GM21367 (cell line): Measurements from ENCODE around the gene MDM4.

Experiments
- ATAC-seq: cut with Tn5 transposase; IDR thresholded peaks from one replicate; pipeline ENCODE4 v1.9.1; 2021; ENCODE audit not compliant: unreplicated experiment

Gene MDM4

GRCh38 chr1:204576422-204576821 lies 60.2 kb downstream of the MDM4 start:
- no peak for ATAC-seq

DNA sequence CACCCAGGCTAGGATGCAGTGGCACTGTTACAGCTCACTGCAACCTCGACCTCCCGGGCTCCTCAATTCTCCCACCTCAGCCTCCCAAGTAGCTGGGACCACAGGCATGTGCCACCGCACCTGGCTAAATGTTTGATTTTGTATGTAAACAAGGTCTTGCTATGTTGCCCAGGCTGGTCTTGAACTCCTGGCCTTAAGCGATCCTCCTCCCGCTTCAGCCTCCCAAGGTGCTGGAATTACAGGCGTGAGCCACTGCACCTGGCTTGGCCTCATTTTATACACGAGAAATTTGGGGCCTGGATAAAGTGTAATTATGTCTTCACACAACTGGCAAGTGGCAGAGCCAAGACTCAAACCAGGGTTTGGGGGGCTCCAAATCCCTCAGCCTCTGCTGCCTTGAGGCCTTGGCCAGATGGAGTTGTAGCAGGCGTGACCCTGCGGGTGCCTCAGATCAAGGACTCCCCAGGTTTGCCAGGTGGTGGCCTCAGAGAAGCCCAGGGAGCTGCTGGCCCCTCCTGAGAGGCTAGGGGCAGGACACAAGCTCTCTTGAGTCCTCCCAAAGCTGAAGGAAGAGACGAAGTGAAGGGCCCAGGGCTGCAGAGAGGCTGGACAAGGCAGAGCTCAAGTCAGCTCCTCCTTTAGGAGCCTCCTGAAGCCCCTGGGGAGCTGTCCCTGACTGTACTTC lies 61.7 kb downstream of the MDM4 start:
- ATAC-seq = no peak

DNA sequence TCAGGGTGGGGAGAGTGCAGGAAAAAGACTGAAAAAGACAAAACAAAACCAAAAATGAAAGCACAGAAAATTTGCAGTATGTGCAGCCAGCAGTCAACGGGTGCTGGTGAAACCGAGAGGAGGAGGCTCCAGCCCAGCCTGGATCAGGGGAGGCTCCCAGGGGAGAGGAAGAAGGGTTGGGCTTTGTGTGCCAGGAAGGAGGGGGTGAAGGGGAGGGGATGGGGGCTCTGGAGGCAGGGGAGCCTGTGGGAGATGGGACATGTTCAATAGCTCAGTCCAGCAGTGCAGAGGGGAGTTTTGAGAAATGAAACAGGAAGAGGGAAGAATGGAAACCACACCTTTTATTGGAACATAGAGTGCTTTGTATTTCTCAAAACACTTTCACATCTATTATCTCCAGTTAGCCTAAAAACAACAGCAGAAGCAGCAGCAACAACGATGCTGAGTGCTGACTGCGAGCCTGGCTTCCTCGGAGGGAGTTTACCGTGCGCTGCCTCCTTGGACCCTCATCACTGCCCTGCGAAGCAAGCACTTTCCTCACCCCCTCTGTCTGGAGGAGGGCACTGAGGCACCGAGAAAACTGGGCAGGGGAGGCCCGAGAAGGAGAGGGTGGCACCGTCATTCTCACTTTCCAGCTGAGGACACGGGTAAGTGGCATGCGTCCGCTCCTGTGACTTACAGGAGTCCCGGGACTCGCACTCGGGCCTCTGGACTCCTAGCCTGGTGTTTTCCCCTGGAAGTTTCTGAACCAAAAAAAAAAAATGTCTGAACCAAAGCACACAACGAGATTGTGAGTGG lies 62.9 kb downstream of the MDM4 start:
- ATAC-seq = peak; percentile 66

DNA sequence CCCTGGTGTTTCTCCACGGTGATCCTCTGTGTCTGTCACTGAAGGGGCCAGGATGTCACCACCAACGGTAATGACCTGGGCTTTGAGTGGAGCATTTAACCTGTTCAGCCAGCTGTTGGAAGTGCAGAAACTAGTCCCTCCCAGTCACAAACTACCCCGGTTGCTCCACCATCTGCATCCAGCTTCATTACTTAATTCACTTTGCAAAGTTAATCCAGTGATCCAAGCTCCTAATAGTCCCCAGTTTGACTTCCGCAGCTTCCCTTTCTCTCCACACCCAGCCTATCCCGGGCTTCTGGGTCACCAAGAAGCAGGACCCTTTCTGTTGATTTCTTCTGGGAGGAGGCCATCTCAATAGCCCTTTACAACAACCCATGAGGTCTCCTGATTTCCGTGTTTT lies 63.5 kb downstream of the MDM4 start:
- no peak for ATAC-seq

DNA sequence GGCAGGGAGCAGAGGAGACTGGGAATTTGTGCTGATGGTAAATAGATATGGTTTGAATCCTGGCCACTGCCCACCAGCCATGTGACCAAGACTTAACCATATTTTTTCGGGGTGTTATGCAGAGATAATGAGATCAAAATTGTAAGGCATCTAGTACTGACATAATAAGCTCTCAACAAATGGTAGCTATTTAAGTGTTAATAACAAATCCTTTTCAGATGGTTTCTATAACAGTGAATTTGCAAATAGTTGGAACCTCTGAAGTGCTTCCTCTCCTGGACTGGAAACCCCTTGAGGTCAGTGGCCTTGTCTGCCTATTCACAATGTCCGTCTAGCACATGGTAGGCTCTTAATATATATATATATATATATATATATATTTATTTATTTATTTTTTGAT lies 64.7 kb downstream of the MDM4 start:
- no peak for ATAC-seq

- no peak for ATAC-seq
Measured at GRCh38 chr1:204581759-204582158, 65.6 kb downstream of the MDM4 start.

GRCh38 chr1:204583909-204584632 lies 67.9 kb downstream of the MDM4 start:
- ATAC-seq = no peak

DNA sequence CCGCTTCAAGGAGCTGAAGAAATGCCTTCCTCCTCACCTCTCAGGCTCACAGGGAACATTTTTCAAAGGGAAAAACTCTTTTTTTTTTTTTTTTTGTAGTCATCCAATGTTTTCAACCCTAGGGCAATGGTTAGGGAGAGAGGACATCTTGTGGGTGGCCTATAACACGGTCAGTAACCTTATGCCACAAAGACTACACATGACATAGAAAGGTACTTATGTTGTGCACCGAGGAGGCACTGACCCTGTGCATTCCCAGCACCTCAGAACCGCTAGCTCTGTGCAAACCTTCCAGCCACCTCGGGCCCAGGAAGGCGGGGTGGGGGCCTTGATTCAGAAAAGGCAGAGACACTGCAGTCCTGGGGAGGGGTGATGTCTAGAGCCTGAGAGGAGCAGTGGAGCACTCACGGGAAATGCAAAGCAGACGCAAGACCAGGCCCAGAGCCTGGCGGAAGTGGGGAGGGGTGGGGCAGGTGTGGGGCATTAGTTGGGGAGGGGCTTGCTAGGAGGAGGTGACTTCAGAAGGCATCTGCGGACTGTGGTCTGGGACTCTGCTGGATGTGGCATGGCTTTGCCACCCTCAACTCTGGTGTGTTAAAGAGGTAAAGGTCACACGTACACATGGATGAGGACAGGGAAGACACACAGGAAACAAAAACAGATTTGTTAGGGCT lies 68.6 kb downstream of the MDM4 start:
- no peak for ATAC-seq

GRCh38 chr1:204587621-204588020 lies 71.4 kb downstream of the MDM4 start:
- no peak for ATAC-seq

DNA sequence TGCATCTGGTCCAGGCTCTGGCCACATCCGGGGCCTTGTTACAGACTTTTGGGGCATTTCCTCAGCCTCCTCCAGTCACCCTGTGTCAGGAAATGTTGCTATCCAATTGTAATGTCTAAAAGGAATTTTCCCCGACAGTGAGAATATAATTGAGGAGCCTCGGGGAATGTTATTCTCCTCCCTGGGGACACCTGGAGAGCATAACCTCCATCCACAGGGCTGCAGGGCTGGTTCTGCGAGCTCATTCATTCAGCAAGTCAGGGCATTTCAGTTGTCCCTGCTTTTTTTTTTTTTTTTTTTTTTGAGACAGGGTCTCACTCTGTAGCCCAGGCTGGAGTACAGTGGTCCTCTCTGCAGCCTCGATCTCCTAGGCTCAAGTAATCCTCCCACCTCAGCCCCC lies 72.6 kb downstream of the MDM4 start:
- ATAC-seq = no peak

- ATAC-seq = no peak
Measured at GRCh38 chr1:204589409-204590038, 73.3 kb downstream of the MDM4 start.

DNA sequence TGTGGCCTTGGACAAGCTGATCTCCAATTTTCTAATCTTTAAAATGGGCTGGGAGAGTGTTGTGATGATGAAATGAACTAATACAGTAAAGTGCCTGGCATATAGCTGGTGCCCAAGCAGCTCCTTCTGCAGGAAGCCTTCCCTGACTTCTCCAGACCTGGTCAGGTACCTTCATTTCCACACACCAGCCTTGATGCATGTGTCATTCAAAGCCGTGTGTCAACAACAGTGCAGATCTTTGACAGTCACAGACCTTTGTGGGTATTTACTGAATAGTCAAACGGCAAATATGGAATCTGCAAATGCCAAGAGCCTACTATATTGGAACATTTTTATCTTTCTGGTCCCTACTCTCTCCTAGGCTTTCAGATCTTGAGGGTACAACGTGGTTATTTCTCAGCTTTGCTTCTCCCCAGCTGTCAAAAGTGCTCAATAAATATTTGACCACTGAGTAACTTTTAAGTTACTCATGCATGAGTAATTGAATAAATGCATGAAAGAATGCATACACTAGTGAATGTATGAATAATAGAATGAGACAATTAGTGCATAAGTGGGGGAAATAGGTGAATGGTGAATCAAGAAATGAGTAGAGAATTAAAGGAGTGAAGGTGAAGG lies 75.4 kb downstream of the MDM4 start:
- ATAC-seq = no peak

DNA sequence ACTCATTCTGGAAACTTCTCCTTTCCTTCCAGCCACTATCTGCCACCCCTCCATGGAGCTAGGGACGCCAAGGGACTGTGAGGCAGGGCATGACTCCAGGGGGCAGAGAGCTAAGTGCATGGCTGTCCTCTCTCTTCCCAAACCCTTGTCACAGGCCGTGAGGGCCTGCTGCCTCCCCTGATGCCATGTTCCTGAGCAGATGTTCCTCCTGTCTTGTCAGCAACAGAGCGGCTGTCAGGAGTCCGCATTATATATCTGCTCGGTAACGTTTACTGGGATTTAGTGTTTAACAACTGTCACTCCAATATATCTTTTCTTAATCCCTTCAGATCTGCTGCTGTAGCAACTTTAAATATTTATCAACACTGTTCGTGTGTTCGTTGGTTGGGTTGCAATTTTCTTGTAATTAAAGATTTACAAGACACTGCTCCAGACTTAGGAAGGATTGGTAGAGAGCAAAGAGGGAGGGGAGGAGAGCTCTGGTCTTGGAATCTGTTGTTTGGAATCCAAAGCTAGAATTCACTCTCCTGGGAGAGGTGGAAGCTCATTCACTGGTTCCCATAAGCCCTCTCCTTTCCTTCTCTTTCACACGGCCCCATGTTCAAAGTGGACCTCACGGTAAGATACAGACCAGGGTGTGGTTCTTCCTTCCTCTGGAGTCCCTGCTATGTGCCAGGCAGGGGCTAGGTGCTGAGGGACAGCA lies 76.2 kb downstream of the MDM4 start:
- no peak for ATAC-seq

DNA sequence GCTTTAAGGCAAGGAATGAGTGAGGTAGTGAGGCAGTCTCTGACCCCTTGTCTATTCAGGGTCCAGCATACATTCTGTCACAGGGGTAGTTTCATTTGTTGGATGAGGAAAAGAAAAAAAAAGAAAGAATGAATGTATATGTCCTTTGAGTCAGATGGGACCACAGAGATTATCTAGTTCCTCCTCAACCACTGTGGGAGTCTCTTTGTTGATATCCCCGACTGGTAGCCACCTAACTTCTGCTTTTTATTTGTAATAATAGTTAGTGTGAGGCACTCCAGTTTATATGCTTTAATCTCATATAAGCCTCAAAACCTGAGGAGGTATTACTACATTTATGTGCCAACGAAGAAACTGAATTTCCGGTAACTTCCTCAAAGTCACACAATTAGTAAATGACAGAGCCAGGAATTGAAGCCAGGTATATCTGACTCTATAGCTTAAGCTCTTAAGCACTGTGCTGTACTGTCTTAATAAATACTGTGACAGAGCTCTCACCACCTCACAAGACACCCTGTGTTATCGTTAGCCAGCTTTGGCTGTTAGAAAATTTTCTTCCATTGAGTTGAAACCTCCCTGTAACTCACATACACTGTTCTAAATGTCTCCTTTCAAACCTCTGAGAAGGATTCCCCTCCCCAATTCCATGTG lies 82.2 kb downstream of the MDM4 start:
- no peak for ATAC-seq

GRCh38 chr1:204599098-204599497 lies 82.9 kb downstream of the MDM4 start:
- no peak for ATAC-seq

- ATAC-seq = no peak
Measured at GRCh38 chr1:204599596-204599995, 83.4 kb downstream of the MDM4 start.

DNA sequence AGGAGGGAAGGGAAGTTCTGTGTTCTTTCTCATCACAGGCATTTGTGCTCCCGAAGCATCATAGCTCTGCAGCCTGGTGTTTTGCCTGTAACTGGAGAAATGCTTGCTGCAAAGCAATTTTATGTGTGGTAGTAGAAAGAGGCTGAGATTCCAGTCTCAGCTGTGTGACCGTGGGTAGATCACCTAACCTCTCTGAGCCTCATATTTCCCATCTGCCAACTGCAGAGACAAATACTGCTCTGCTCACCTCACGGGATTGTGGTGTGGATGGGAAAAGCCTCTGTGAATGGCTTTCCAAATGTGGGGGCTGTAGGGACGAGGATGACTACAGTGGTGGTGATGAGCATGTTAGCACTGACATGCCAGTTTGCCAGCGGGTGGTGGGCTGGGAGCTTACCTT lies 84.0 kb downstream of the MDM4 start:
- ATAC-seq = no peak

- ATAC-seq = no peak
Measured at GRCh38 chr1:204600968-204601367, 84.8 kb downstream of the MDM4 start.

DNA sequence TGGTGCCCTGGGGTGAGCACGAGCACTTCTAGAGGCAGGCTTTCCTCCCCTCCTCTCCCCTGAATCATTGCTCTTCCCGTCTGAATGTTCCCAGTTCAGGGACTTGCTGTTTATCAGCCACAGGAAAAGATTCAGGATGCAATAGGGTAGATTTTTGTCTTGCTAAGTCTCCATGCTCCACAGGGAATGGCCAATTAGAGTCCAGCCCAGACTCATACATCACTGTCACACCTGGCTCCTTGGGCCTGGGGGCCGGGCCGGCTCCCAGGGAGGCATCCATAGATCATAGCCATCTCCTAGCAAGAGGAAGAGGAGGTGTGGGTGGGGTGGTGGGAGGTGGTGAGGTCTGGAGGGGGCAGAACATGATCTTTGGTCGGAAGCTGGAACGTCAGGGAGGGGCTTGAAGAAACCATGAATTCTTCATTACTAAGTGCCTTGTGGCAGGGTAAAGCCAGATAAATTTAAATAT lies 85.9 kb downstream of the MDM4 start:
- ATAC-seq = no peak
